GM13977 (cell line): Measurements from ENCODE around the gene C1QTNF1.

Source experiments
- DNase-seq: peaks from one replicate; pipeline ENCODE4 v3.0.0; 2012; ENCODE audit warnings: low spot score
- in situ Hi-C: fragments of 300-500 bp; cut with MboI; formaldehyde crosslinking; loops from one replicate; pipeline ENCODE4 v1.12.0; 2022; ENCODE audit warnings: low sequenced_read_pairs, low pct_unique_long_range_greater_than_20kb, mixed read lengths, inconsistent platforms; ENCODE audit not compliant: unreplicated experiment
- TF ChIP-seq, protein P1 (sequence below): IDR thresholded peaks from 2 replicates; pipeline ENCODE4 v1.5.1; 2012; ENCODE audit warnings: mild to moderate bottlenecking, control low read depth; ENCODE audit not compliant: insufficient read depth; ENCODE audit errors: extremely low read depth, missing control alignments

The C1QTNF1 gene

DNA sequence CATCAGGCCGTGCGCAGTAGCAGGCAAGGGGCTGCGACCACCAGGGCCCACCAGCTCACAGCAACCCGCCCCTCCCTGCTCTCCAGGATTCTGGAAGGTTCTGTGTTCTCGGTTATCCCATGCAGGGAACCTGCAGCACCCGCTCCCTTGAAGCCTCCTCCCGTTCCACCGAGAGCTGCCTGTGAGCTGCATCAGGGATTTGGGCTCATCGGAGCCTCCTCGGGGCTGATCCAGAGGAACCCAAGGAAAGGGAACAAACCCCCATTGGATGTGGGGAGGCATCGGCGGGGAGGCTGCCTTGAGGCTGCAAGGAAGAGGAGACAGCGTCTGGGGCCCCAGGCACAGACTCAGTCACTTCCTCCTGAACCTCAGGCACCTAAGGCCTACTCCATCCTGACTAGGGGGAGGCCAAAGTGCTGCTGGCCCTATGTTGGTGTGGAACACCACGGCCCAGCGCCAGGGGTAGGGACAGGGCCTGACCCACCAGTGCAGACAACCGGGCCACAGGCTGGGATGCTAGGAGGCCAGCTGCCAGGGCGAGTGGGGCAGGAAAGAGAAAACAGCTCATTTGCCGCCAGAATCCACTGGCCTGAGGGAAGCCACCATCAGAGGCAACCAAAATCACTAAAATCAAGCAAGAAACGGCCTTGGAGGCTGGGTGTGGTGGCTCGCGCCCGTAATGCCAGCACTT, 29.8 kb upstream of the C1QTNF1 start:
- in situ Hi-C loops = no loop called here
- TF ChIP-seq, protein P1, sequence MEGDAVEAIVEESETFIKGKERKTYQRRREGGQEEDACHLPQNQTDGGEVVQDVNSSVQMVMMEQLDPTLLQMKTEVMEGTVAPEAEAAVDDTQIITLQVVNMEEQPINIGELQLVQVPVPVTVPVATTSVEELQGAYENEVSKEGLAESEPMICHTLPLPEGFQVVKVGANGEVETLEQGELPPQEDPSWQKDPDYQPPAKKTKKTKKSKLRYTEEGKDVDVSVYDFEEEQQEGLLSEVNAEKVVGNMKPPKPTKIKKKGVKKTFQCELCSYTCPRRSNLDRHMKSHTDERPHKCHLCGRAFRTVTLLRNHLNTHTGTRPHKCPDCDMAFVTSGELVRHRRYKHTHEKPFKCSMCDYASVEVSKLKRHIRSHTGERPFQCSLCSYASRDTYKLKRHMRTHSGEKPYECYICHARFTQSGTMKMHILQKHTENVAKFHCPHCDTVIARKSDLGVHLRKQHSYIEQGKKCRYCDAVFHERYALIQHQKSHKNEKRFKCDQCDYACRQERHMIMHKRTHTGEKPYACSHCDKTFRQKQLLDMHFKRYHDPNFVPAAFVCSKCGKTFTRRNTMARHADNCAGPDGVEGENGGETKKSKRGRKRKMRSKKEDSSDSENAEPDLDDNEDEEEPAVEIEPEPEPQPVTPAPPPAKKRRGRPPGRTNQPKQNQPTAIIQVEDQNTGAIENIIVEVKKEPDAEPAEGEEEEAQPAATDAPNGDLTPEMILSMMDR = no peak
- DNase-seq = peak; percentile 44

GRCh38 chr17:78995022-78995760, 28.8 kb upstream of the C1QTNF1 start:
- TF ChIP-seq, protein P1 = no peak
- DNase-seq = peak; percentile 36
- in situ Hi-C loops = no loop called here

GRCh38 chr17:78995761-78996451, 28.1 kb upstream of the C1QTNF1 start:
- in situ Hi-C loops = no loop called here
- TF ChIP-seq, protein P1 = no peak
- DNase-seq = peak; percentile 38

- DNase-seq = peak; percentile 28
- in situ Hi-C loops = no loop called here
- TF ChIP-seq, protein P1 = no peak
These were observed 27.2 kb upstream of the C1QTNF1 start for GRCh38 chr17:78996781-78997201.

DNA sequence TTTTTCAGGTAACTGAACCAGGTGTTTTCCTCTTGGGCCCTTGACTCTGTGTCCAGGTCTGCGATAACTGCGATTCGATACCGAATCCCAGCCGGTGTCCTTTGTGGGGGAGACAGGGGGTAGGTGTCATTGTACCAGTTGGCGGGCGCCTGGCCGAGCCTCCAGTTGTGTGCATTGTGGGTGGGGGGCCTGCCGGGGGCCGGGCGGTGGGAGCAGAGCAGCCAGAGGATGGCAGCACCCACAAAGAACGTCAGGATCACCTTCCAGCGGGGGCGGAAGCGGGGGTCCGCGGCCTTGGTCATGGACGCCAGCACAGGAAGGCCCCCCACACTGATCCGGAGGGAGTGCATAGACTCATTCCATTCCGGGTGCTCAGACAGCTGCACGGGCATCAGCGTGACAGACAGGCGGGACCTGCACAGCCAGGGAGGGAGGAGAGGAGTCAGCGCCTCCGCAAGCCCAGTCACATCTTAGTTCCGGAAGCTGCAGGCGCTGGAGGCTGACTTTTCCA, 26.7 kb upstream of the C1QTNF1 start:
- TF ChIP-seq, protein P1 = no peak
- DNase-seq = peak; percentile 29
- in situ Hi-C loops = no loop called here

DNA sequence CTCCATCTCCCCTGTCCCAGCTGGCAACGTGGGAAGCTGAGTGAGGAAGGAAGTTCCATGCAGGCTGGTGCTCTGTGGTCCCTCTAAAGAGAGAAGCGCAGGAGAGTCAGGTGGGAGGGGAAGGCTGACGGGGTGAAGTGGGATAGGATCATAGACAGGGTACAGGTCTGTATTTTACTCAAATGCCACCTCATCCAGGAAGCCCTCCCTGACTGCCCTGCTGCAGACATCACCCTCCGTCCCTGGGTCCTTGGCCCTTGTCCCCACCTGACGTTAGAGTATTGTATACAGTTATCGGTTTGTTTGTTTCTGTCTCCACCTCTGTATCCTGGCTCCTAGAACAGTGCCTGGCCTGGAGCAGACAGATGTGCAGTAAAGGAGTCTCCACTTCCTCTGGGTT, 26.1 kb upstream of the C1QTNF1 start:
- no peak for DNase-seq
- TF ChIP-seq, protein P1 = no peak
- in situ Hi-C loops = no loop called here
